Neutrophil (primary cell): Measurements from ENCODE around the gene SUPT3H.

Source experiments
- H3K27ac ChIP-seq: fragments of 200-600 bp; sonication (generic); 2 replicates; pipeline ENCODE4 v1.5.1; 2016; ENCODE audit warnings: mild to moderate bottlenecking, moderate library complexity
- H3K27me3 ChIP-seq: fragments of 200-600 bp; sonication (generic); 2 replicates; pipeline ENCODE4 v1.6.0; 2016; ENCODE audit warnings: mild to moderate bottlenecking
- H3K36me3 ChIP-seq: fragments of 200-600 bp; sonication (generic); 2 replicates; pipeline ENCODE4 v1.5.1; 2017
- H3K4me1 ChIP-seq, 2 experiments: fragments of 200-600 bp in 1 of 2; sonication (generic) in 1 of 2; 1 replicate in 1 of 2; 2 replicates in 1 of 2; pipeline versions ENCODE4 v1.5.1 to v1.6.1; 2013 to 2016; ENCODE audit warnings: low read depth in 1 of 2, low read length in 1 of 2, mild to moderate bottlenecking in 1 of 2, moderate library complexity in 1 of 2; ENCODE audit not compliant: control insufficient read depth in 1 of 2, insufficient read depth in 1 of 2
- H3K4me3 ChIP-seq, 2 experiments: fragments of 200-600 bp in 1 of 2; sonication (generic) in 1 of 2; 1 replicate in 1 of 2; 2 replicates in 1 of 2; pipeline ENCODE4 v1.5.1; 2013 to 2016; ENCODE audit warnings: low read depth in 1 of 2, low read length in 1 of 2, mild to moderate bottlenecking in 1 of 2, moderate library complexity in 1 of 2
- H3K9me3 ChIP-seq: fragments of 200-600 bp; sonication (generic); 2 replicates; pipeline ENCODE4 v1.5.1; 2016
- TF ChIP-seq, protein P1 (sequence below): fragments of 200-600 bp; sonication (generic); IDR thresholded peaks from 2 replicates; pipeline ENCODE4 v1.5.1; 2016; ENCODE audit warnings: antibody characterized with exemption

The SUPT3H gene

DNA sequence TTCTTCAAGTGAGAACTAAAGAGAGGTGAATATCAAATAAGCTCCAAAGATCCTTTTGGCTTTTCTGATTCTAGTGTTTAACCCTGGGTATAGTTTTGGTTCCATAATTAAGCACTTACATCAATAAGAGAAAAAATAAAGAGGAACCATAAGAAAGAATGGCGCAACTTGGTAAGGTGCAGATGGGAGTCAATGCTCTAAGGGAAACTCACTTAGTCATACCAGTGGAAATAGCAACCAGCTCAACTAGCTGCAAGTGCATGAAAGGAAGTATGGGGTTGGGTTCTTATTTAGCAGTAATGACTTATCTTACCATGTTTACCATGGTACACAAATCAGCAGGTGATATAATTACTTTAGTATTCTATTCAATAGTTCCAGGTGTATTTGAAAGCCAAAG, 346.1 kb downstream of the SUPT3H start:
- TF ChIP-seq, protein P1, sequence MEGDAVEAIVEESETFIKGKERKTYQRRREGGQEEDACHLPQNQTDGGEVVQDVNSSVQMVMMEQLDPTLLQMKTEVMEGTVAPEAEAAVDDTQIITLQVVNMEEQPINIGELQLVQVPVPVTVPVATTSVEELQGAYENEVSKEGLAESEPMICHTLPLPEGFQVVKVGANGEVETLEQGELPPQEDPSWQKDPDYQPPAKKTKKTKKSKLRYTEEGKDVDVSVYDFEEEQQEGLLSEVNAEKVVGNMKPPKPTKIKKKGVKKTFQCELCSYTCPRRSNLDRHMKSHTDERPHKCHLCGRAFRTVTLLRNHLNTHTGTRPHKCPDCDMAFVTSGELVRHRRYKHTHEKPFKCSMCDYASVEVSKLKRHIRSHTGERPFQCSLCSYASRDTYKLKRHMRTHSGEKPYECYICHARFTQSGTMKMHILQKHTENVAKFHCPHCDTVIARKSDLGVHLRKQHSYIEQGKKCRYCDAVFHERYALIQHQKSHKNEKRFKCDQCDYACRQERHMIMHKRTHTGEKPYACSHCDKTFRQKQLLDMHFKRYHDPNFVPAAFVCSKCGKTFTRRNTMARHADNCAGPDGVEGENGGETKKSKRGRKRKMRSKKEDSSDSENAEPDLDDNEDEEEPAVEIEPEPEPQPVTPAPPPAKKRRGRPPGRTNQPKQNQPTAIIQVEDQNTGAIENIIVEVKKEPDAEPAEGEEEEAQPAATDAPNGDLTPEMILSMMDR: no peak
- Histone ChIP-seq H3K27me3 (no peaks in the 10 kb centered on the region), H3K4me3 (no peak overlapping the region), H3K27ac (peak overlapping the region; percentile 17), H3K9me3 (no peaks in the 10 kb centered on the region), H3K4me1 (peaks cover 16 to 17% of the 10 kb centered on the region in 2 experiments), H3K36me3 (no peaks in the 10 kb centered on the region)

DNA sequence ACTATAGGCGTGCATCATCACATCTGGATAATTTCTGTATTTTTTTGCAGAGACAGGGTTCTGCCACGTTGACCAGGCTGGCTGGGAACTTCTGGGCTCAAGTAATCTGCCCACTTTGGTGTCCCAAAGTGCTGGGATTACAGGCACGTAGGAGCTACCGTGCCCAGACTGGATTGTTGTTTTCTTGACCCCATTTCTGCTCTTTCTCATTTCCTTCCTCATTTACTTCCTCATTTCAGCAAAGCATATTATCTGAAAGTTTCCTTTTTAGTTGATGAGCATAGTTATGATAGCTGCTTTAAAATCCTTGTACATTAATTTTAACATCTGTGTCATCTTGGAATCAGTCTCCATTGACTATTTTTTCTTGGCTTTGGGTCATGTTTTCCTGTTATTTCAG, 350.6 kb downstream of the SUPT3H start:
- H3K27me3 ChIP-seq: no peaks in the 10 kb centered on the region
- TF ChIP-seq, protein P1: no peak
- no peaks in the 10 kb centered on the region for H3K36me3 ChIP-seq
- H3K4me3 ChIP-seq: peak overlapping the region in 1 of 2 experiments; percentile 2
- H3K27ac ChIP-seq: peak overlapping the region; percentile 63
- H3K4me1 ChIP-seq: peaks cover 16 to 17% of the 10 kb centered on the region in 2 experiments
- H3K9me3 ChIP-seq: no peaks in the 10 kb centered on the region

DNA sequence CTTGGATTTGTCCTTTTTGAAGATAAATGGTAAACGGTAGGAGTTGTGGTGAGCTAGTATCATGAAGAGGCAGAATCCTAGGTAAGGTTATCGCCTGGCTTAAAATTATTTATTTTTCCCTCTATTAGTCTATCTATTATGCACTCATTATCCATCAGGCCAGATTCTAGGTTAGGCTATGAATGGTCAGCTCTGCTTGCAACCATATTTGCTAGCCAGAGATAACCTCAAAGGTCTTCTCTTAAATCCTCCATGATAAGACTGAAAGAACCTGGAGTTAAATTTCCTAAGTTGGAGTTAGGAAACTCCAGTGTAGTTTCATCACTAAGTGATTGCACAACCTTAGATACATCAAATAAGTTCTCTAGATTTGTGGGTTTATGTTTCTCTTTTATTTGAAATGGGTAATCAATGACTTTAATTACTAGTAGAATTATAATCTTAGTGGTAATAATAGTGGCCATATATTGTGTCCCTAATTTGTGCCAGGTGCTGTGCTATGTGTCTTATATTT, 351.7 kb downstream of the SUPT3H start:
- Histone ChIP-seq H3K36me3 (no peaks in the 10 kb centered on the region), H3K4me3 (no peak overlapping the region), H3K27me3 (no peaks in the 10 kb centered on the region), H3K9me3 (no peaks in the 10 kb centered on the region), H3K4me1 (peaks cover 8 to 9% of the 10 kb centered on the region in 2 experiments), H3K27ac (no peak overlapping the region)
- TF ChIP-seq, protein P1: no peak

DNA sequence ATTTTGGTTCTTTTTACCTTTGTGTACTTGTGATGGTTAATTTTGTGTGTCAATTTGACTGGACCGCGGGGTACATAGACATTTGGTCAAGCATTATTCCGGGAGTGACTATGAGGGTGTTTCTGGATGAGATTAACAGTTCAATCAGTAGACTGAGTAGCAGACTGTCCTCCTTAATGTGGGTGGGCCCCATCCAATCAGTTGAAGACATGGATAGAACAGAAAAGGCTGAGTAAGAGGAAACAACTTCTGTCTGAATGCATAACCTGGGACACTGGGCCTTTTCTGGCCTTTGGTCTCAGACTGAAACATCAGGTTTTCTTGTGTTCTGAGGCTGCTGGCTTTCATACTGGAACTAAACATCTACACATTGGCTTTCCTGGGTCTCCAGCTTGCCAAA, 353.1 kb downstream of the SUPT3H start:
- H3K4me1 ChIP-seq: peaks cover 8 to 9% of the 10 kb centered on the region in 2 experiments
- H3K36me3 ChIP-seq: no peaks in the 10 kb centered on the region
- no peaks in the 10 kb centered on the region for H3K27me3 ChIP-seq
- H3K9me3 ChIP-seq: no peaks in the 10 kb centered on the region
- no peak overlapping the region for H3K4me3 ChIP-seq
- TF ChIP-seq, protein P1: no peak
- no peak overlapping the region for H3K27ac ChIP-seq

DNA sequence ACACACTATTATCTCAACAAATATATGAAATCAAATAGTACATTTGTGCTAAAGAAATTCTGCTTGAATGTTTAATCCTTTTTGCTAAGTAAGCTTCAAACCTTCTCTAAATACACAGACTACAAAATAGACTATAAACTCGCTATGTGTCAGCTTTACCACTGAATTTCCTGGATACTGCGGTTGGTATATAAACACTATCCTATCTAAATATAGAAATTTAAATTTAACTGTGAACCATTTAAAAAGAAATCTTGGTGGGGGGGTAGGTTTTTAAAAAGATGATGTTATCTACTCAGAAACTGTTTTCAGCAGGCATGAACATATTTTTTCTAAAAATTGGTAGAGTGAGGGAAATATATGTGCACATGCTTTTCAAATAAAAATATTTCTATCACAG, 356.1 kb downstream of the SUPT3H start:
- no peak overlapping the region for H3K4me3 ChIP-seq
- TF ChIP-seq, protein P1: no peak
- H3K9me3 ChIP-seq: no peaks in the 10 kb centered on the region

DNA sequence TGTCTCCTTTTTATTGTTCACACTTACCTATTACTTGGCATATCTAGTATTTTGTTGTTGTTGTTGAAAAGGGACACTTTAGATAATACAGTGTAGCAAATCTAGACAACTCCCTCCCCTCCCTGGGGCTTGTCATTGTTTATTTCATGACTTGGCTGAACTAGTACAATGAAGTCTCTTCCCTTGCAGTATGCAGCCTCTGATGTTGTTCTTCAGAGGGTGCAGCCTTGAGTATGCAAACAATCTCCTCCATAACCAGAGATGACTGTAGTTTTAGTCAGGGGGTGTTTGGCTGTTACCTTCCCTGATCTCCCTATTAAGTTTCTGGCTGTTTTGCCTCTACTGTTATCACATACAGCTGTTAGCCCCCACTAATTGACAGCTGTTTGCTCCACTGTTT, 365.0 kb downstream of the SUPT3H start:
- Histone ChIP-seq H3K27me3 (no peaks in the 10 kb centered on the region), H3K4me1 (no peaks in the 10 kb centered on the region), H3K4me3 (no peak overlapping the region), H3K36me3 (no peaks in the 10 kb centered on the region), H3K9me3 (no peaks in the 10 kb centered on the region), H3K27ac (no peak overlapping the region)
- TF ChIP-seq, protein P1: no peak

More for the DNA sequence above, 356.1 kb downstream of the SUPT3H start:
- H3K27ac ChIP-seq: no peak overlapping the region
- H3K36me3 ChIP-seq: no peaks in the 10 kb centered on the region
- no peaks in the 10 kb centered on the region for H3K4me1 ChIP-seq
- no peaks in the 10 kb centered on the region for H3K27me3 ChIP-seq
